ENCODE measurements around the gene MAB21L4.

The MAB21L4 gene

DNA sequence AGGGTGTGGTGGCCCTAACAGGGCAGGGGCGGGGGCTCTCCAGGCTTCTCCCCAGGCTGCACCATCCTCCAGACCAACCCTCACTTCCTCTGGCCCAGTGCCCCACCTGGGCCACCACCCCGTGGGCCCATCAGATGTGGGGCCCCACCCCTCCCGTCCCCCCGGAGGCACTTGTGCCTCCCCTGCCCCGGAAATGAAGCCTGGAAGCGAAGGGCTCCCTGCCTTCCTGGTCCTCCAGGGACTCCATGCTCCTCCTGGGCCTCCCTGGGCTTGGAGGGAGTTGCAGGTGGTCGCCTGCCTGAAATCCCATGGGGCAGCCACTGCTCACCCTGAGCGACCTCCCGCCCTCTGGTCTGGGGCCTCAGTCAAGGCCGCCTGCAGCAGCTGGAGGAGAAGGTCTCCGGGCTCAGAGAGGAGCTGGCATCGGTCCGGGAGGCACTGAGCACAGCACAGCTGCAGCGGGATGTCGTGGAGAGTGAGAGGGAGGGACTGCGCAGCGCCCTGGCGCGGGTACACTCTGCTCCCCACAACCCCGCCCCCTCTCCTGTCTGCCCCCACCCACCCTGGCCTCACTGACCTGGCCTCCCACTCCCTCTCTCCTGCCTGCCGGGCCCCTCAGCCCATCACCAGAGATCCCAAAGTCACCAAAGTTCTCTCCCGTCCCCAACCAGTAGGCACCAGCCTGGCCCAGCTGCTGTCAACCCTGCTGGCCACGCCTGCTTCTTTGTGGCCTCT is 38.2 kb upstream of the MAB21L4 start:
- no peak overlapping the region for H3K9ac ChIP-seq (ENCODE audit: low read length)
- H4K91ac ChIP-seq (ENCODE audit: low read length): no peak overlapping the region
- H3K14ac ChIP-seq (ENCODE audit: low read length in 2 of 2): no peak overlapping the region
- no peak overlapping the region for H3K23ac ChIP-seq (ENCODE audit: low read length in 2 of 2)
- H3K4me3 ChIP-seq (ENCODE audit: insufficient read depth in 1 of 2, low read depth in 1 of 2, low read length in 2 of 2): no peak overlapping the region
- no peak overlapping the region for H3K27ac ChIP-seq (ENCODE audit: low read length, poor library complexity, severe bottlenecking)
- no peak overlapping the region for H3K4ac ChIP-seq (ENCODE audit: low read depth in 1 of 2, low read length in 2 of 2)
- H2BK12ac ChIP-seq (ENCODE audit: low read length in 2 of 2): no peak overlapping the region
- no peaks in the 10 kb centered on the region for H3K4me1 ChIP-seq (ENCODE audit: control insufficient read depth, insufficient read depth, low read depth, low read length)
- 70% methylated on average over 21 of the region's 23 CpGs for WGBS
- no peak overlapping the region for H3K18ac ChIP-seq (ENCODE audit: low read depth in 1 of 2, low read length in 2 of 2)
- H3K79me1 ChIP-seq (replicated peaks; ENCODE audit: low read length, poor library complexity, severe bottlenecking): no peaks in the 10 kb centered on the region
- no peak overlapping the region for H4K8ac ChIP-seq (ENCODE audit: low read length)
- H3K36me3 ChIP-seq (ENCODE audit: control insufficient read depth in 1 of 2, insufficient read depth in 2 of 2, low read depth in 1 of 2, low read length in 2 of 2): no peaks in the 10 kb centered on the region
- peaks cover 17% of the 10 kb centered on the region for H3K9me3 ChIP-seq (ENCODE audit: control insufficient read depth, low read length)
- no peak overlapping the region for H2BK15ac ChIP-seq (ENCODE audit: low read depth, poor library complexity, severe bottlenecking)
- no peak overlapping the region for H2AFZ ChIP-seq (ENCODE audit: low read depth, low read length)
- no peak overlapping the region for H3K4me2 ChIP-seq (ENCODE audit: low read length, poor library complexity, severe bottlenecking)
- no peak overlapping the region for H2AK5ac ChIP-seq (ENCODE audit: low read length, severe bottlenecking)
- no peak overlapping the region for H2BK120ac ChIP-seq (ENCODE audit: low read depth, low read length)
- DNase-seq: no peak
- H2BK5ac ChIP-seq (ENCODE audit: low read depth, low read length, poor library complexity, severe bottlenecking): no peak overlapping the region
- peaks cover 3 to 17% of the 10 kb centered on the region in 2 experiments for H3K27me3 ChIP-seq (ENCODE audit: control insufficient read depth in 1 of 2, insufficient read depth in 1 of 2, low read length in 2 of 2)

- H2BK12ac ChIP-seq (ENCODE audit: low read length in 2 of 2): no peak overlapping the region
- H3K4me2 ChIP-seq (ENCODE audit: low read length, poor library complexity, severe bottlenecking): no peak overlapping the region
- no peak overlapping the region for H2AK5ac ChIP-seq (ENCODE audit: low read length, severe bottlenecking)
- H3K9ac ChIP-seq (ENCODE audit: low read length): no peak overlapping the region
- H3K4ac ChIP-seq (ENCODE audit: low read depth in 1 of 2, low read length in 2 of 2): no peak overlapping the region
- H3K18ac ChIP-seq (ENCODE audit: low read depth in 1 of 2, low read length in 2 of 2): no peak overlapping the region
- H3K27me3 ChIP-seq (ENCODE audit: control insufficient read depth in 1 of 2, insufficient read depth in 1 of 2, low read length in 2 of 2): peaks cover 3 to 23% of the 10 kb centered on the region in 2 experiments
- no peak overlapping the region for H2BK5ac ChIP-seq (ENCODE audit: low read depth, low read length, poor library complexity, severe bottlenecking)
- H3K27ac ChIP-seq (ENCODE audit: low read length, poor library complexity, severe bottlenecking): no peak overlapping the region
- no peaks in the 10 kb centered on the region for H3K36me3 ChIP-seq (ENCODE audit: control insufficient read depth in 1 of 2, insufficient read depth in 2 of 2, low read depth in 1 of 2, low read length in 2 of 2)
- no peak overlapping the region for H3K4me3 ChIP-seq (ENCODE audit: insufficient read depth in 1 of 2, low read depth in 1 of 2, low read length in 2 of 2)
- H3K79me1 ChIP-seq (replicated peaks; ENCODE audit: low read length, poor library complexity, severe bottlenecking): no peaks in the 10 kb centered on the region
- no peak for DNase-seq
- no peak overlapping the region for H4K91ac ChIP-seq (ENCODE audit: low read length)
- no peak overlapping the region for H4K8ac ChIP-seq (ENCODE audit: low read length)
- H3K14ac ChIP-seq (ENCODE audit: low read length in 2 of 2): no peak overlapping the region
- H3K9me3 ChIP-seq (ENCODE audit: control insufficient read depth, low read length): peaks cover 22% of the 10 kb centered on the region
- no peak overlapping the region for H3K23ac ChIP-seq (ENCODE audit: low read length in 2 of 2)
- H2BK15ac ChIP-seq (ENCODE audit: low read depth, poor library complexity, severe bottlenecking): no peak overlapping the region
- H3K4me1 ChIP-seq (ENCODE audit: control insufficient read depth, insufficient read depth, low read depth, low read length): no peaks in the 10 kb centered on the region
- 86% methylated on average over 27 of the region's 30 CpGs for WGBS
- H2AFZ ChIP-seq (ENCODE audit: low read depth, low read length): no peak overlapping the region
- no peak overlapping the region for H2BK120ac ChIP-seq (ENCODE audit: low read depth, low read length)
Measured at GRCh38 chr2:240933048-240933965, 37.4 kb upstream of the MAB21L4 start.

DNA sequence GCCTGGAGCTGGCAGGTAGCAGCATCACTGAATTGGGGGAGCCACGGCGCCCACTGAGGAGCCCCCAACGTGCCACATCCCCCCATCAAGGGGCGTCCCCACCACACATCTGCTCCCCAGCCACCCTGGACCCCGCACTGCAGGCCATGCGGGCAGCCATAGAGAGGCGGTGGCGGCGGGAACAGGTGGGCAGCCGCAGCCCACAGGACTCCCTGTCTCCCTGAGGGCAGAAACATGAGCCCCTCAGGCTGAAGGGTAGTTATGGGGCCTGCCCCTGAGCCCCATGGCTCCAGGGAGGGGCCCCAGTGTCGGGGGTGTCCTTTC is 36.7 kb upstream of the MAB21L4 start:
- Histone ChIP-seq H3K79me1 (replicated peaks; ENCODE audit: low read length, poor library complexity, severe bottlenecking) (no peaks in the 10 kb centered on the region), H3K9ac (ENCODE audit: low read length) (no peak overlapping the region)

DNA sequence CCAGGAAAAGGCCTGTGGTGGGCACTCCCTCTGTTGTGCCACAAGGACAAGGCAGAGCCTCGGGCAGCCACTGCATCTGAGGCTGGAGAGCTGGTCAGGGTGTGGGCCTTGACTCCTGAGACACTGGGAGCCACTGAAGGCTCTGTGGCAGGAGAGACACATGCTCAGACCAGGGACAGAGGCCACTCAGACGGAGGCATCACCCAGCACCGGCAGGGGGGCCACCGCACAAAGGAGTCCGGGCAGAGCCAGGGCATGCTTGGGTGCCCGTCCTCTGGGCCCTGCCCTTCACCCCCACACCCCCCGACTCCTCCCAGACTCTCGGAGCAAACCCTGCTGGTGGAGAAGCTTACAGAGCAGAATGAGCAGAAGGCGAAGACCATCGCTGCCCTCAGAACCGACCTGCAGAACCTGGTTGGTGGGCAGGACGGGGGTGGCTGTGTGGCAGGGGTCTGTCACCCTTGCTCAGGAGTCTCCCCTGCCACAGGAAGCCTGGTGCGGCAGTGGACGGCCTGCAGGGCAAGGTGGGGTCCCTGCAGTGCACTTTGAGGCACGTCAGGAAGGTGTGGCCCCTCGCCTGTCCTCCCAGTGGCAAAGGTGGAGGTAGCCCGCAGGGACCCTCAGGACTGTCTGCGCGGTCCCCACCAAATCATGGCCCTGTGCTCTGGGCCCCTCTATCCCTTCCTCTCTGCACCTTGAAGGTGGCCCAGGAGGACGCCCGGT is 36.2 kb upstream of the MAB21L4 start:
- H3K4me3 ChIP-seq (ENCODE audit: insufficient read depth in 1 of 2, low read depth in 1 of 2, low read length in 2 of 2): peak overlapping the region in 1 of 2 experiments; percentile 27
- H2BK15ac ChIP-seq (ENCODE audit: low read depth, poor library complexity, severe bottlenecking): no peak overlapping the region
- no peak overlapping the region for H3K18ac ChIP-seq (ENCODE audit: low read depth in 1 of 2, low read length in 2 of 2)
- H3K23ac ChIP-seq (ENCODE audit: low read length in 2 of 2): no peak overlapping the region
- no peak overlapping the region for H3K4ac ChIP-seq (ENCODE audit: low read depth in 1 of 2, low read length in 2 of 2)
- H4K91ac ChIP-seq (ENCODE audit: low read length): no peak overlapping the region
- peaks cover 23% of the 10 kb centered on the region for H3K9me3 ChIP-seq (ENCODE audit: control insufficient read depth, low read length)
- H2BK5ac ChIP-seq (ENCODE audit: low read depth, low read length, poor library complexity, severe bottlenecking): no peak overlapping the region
- H3K27ac ChIP-seq (ENCODE audit: low read length, poor library complexity, severe bottlenecking): no peak overlapping the region
- DNase-seq: no peak
- 85% methylated on average over 21 of the region's 21 CpGs for WGBS
- H2BK12ac ChIP-seq (ENCODE audit: low read length in 2 of 2): no peak overlapping the region
- H3K9ac ChIP-seq (ENCODE audit: low read length): no peak overlapping the region
- no peaks in the 10 kb centered on the region for H3K4me1 ChIP-seq (ENCODE audit: control insufficient read depth, insufficient read depth, low read depth, low read length)
- H4K8ac ChIP-seq (ENCODE audit: low read length): no peak overlapping the region
- peak overlapping the region; percentile 33 for H2AFZ ChIP-seq (ENCODE audit: low read depth, low read length)
- H2BK120ac ChIP-seq (ENCODE audit: low read depth, low read length): no peak overlapping the region
- H3K14ac ChIP-seq (ENCODE audit: low read length in 2 of 2): no peak overlapping the region
- no peaks in the 10 kb centered on the region for H3K36me3 ChIP-seq (ENCODE audit: control insufficient read depth in 1 of 2, insufficient read depth in 2 of 2, low read depth in 1 of 2, low read length in 2 of 2)
- no peaks in the 10 kb centered on the region for H3K79me1 ChIP-seq (replicated peaks; ENCODE audit: low read length, poor library complexity, severe bottlenecking)
- H3K27me3 ChIP-seq (ENCODE audit: control insufficient read depth in 1 of 2, insufficient read depth in 1 of 2, low read length in 2 of 2): peaks cover 3 to 23% of the 10 kb centered on the region in 2 experiments
- H2AK5ac ChIP-seq (ENCODE audit: low read length, severe bottlenecking): no peak overlapping the region
- no peak overlapping the region for H3K4me2 ChIP-seq (ENCODE audit: low read length, poor library complexity, severe bottlenecking)

More for the DNA sequence above, 36.7 kb upstream of the MAB21L4 start:
- Histone ChIP-seq H3K4ac (ENCODE audit: low read depth in 1 of 2, low read length in 2 of 2) (no peak overlapping the region), H2AK5ac (ENCODE audit: low read length, severe bottlenecking) (no peak overlapping the region), H3K4me1 (ENCODE audit: control insufficient read depth, insufficient read depth, low read depth, low read length) (no peaks in the 10 kb centered on the region), H2BK120ac (ENCODE audit: low read depth, low read length) (no peak overlapping the region), H3K18ac (ENCODE audit: low read depth in 1 of 2, low read length in 2 of 2) (no peak overlapping the region), H4K8ac (ENCODE audit: low read length) (no peak overlapping the region), H3K4me3 (ENCODE audit: insufficient read depth in 1 of 2, low read depth in 1 of 2, low read length in 2 of 2) (no peak overlapping the region), H3K14ac (ENCODE audit: low read length in 2 of 2) (no peak overlapping the region), H2AFZ (ENCODE audit: low read depth, low read length) (no peak overlapping the region), H2BK5ac (ENCODE audit: low read depth, low read length, poor library complexity, severe bottlenecking) (no peak overlapping the region), H3K23ac (ENCODE audit: low read length in 2 of 2) (no peak overlapping the region), H3K27ac (ENCODE audit: low read length, poor library complexity, severe bottlenecking) (no peak overlapping the region), H3K27me3 (ENCODE audit: control insufficient read depth in 1 of 2, insufficient read depth in 1 of 2, low read length in 2 of 2) (peaks cover 3 to 23% of the 10 kb centered on the region in 2 experiments), H2BK12ac (ENCODE audit: low read length in 2 of 2) (no peak overlapping the region), H4K91ac (ENCODE audit: low read length) (no peak overlapping the region), H3K9me3 (ENCODE audit: control insufficient read depth, low read length) (peaks cover 27% of the 10 kb centered on the region), H3K4me2 (ENCODE audit: low read length, poor library complexity, severe bottlenecking) (no peak overlapping the region), H2BK15ac (ENCODE audit: low read depth, poor library complexity, severe bottlenecking) (no peak overlapping the region), H3K36me3 (ENCODE audit: control insufficient read depth in 1 of 2, insufficient read depth in 2 of 2, low read depth in 1 of 2, low read length in 2 of 2) (no peaks in the 10 kb centered on the region)
- DNase-seq: no peak
- WGBS: 81% methylated on average over 11 of the region's 11 CpGs
